HG03378 (cell line): Measurements from ENCODE around the gene RCSD1.
A peak's percentile ranks its signal among the peaks of the same experiment; 100 is the strongest.
"Not testable (repeated sequence)": the region's sequence is repeated elsewhere in the genome, so short reads cannot be mapped to it uniquely, and the experiment has no call there.

Experiments used
- ATAC-seq: cut with Tn5 transposase; IDR thresholded peaks from one replicate; pipeline ENCODE4 v1.9.1; 2021; ENCODE audit warnings: mild to moderate bottlenecking, moderate library complexity; ENCODE audit not compliant: unreplicated experiment

RCSD1 gene

GRCh38 chr1:167734841-167735240, 104.8 kb downstream of the RCSD1 start:
- no peak for ATAC-seq

GRCh38 chr1:167737169-167737568, 107.1 kb downstream of the RCSD1 start:
- ATAC-seq = no peak

- no peak for ATAC-seq
Observed at GRCh38 chr1:167738158-167738557, 108.1 kb downstream of the RCSD1 start.

GRCh38 chr1:167739752-167740151, 109.7 kb downstream of the RCSD1 start:
- ATAC-seq = no peak

GRCh38 chr1:167741103-167741502, 111.1 kb downstream of the RCSD1 start:
- ATAC-seq = not testable (repeated sequence)

DNA sequence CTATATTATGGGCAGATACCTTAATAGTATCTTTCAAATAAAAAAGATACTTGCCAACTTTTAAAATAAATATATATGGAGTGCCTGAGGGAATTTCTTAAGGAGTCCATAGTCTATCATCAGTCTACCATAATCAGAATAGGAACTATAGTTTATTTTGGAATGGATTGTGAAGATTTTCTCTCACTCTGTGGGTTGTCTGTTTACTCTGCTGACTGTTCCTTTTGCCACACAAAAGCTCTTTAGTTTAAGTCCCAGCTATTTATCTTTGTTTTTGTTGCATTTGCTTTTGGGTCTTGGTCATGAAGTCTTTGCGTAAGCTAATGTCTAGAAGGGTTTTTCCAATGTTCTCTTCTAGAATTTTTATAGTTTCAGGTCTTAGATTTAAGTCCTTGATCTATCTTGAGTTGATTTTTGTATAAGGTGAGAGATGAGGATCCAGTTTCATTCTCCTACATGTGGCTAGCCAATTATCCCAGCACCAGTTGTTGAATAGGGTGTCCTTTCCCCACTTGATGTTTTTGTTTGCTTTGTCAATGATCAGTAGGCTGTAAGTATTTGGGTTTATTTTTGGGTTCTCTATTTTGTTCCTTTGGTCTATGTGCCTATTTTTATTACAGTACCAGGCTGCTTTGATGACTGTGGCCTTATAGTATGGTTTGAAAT, 112.5 kb downstream of the RCSD1 start:
- not testable (repeated sequence) for ATAC-seq

- no peak for ATAC-seq
Observed at GRCh38 chr1:167744901-167745300, 114.9 kb downstream of the RCSD1 start.

- no peak for ATAC-seq
Observed at GRCh38 chr1:167746013-167746672, 116.1 kb downstream of the RCSD1 start.

DNA sequence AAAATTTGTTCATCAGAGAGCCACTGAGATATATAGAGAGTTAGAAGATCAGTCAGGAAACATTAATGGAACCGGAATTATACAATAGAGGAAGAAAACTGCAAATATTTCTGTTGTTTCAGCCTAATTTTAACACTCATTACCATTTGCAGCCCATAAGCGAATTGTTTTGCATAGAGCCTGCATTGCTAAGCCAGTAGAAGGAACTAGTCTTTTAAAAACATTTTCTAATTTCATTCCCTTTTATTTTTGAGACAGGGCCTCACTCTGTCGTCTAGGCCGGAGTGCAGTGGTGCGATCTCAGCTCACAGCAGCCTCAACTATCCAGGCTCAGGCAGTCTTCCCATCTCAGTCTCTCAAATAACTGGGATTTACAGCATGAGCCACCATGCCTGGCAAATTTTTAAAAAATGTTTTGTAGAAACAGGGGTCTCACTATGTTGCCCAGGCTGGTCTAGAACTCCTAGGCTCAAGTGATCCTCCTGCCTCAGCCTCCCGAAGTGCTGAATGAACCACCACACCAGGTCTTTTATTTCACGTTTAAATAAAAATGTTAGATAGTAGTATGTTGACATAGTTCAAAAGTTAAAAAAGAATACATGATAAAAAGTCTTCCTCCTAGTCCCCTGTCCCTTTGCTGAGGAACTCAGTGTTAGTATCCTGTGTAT, 117.1 kb downstream of the RCSD1 start:
- ATAC-seq = no peak

GRCh38 chr1:167747988-167748387, 118.0 kb downstream of the RCSD1 start:
- ATAC-seq = no peak

DNA sequence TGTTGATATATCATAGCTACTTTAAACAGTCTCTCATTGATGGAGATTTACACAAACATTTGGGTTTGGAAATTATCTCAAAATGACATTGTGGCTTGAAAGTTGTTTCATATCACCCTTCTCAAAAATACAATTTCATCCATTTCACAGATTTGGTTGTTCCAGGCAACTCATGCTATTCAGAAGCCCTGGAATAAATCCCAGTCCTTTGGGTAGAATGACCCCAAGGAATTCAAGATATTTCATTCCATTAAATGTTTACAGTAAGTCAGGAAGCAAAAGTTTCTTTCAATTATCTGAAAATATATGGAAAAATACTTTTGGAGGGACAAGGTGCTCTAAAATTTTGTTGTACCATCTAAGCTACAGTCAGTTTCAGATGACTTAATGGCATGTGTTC, 118.9 kb downstream of the RCSD1 start:
- no peak for ATAC-seq

- no peak for ATAC-seq
Observed at GRCh38 chr1:167749741-167750140, 119.7 kb downstream of the RCSD1 start.

- no peak for ATAC-seq
Observed at GRCh38 chr1:167750641-167751040, 120.6 kb downstream of the RCSD1 start.

GRCh38 chr1:167751676-167752075, 121.6 kb downstream of the RCSD1 start:
- no peak for ATAC-seq

DNA sequence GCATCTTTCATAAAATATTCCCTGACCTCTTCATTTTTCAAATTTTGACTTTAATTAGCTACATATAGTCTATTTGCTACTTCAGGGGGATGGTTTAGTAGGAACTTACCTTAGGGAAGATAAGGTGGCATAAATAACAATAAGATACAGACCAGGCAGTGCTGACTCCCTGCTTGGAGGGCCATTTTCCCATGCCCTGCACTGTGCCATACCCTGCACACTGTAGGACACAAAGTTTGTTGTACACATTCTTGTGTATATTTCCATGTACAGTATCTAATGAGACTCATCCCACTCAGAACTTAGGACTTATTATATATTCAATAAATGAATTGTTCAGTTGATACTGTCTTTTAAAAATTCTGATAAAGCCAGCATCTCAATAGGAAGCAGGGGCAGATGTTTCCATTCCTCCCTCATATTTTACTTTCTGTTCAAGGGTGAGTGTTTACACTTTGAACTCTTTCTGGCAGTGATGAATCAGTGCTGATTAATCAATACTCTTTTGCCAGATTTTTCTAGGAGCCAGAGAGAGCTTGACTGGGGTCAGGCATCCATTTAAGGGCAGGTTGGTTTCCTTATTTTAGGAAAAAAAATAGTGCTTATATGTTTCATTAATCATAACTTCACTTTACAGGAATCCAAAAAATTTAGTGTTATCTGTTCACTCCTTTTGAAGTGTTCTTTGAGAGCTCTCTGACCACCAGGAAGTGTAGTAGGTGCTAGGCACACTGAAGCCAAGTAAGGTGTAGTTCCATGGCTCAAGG, 122.4 kb downstream of the RCSD1 start:
- peak; percentile 20 for ATAC-seq

GRCh38 chr1:167755654-167756053, 125.6 kb downstream of the RCSD1 start:
- ATAC-seq = no peak
